Renal cortex interstitium (tissue), 11 donors: Measurements from ENCODE around the gene AARS1. TPM values are rescaled to one million over a fixed set of nuclear protein-coding genes. Genes with fewer than 3 reads are reported as not detected.
"Not testable (repeated sequence)": the region's sequence is repeated elsewhere in the genome, so short reads cannot be mapped to it uniquely, and the experiment has no call there.

Source experiments
- DNase-seq, 11 donors: peaks; one replicate each; pipeline ENCODE4 v3.0.0-alpha.2; 2013; ENCODE audit warnings: low read depth in 9 of 11, low spot score in 4 of 11; ENCODE audit errors: extremely low read depth in 1 of 11
- polyA plus RNA-seq, 3 donors: library from polyadenylated mRNA; unstranded; fragments of 120-200 nt; gene quantifications; one replicate each; pipeline ENCODE4 v1.2.1, GENCODE V29; 2013; ENCODE audit not compliant: insufficient read length in 3 of 3

Gene AARS1
- polyA plus RNA-seq, 3 donors, result 82.2 to 85.2 (median 83.0) TPM

- peak; percentile 71 to 91 (median 89) for DNase-seq
Measured at GRCh38 chr16:70251629-70252354, 37.5 kb downstream of the AARS1 start, which contains the start of gene EXOSC6. TSS of gene EXOSC6 (minus strand) at chr16:70251940. CDS start at chr16:70251900, 40 bp downstream.

DNA sequence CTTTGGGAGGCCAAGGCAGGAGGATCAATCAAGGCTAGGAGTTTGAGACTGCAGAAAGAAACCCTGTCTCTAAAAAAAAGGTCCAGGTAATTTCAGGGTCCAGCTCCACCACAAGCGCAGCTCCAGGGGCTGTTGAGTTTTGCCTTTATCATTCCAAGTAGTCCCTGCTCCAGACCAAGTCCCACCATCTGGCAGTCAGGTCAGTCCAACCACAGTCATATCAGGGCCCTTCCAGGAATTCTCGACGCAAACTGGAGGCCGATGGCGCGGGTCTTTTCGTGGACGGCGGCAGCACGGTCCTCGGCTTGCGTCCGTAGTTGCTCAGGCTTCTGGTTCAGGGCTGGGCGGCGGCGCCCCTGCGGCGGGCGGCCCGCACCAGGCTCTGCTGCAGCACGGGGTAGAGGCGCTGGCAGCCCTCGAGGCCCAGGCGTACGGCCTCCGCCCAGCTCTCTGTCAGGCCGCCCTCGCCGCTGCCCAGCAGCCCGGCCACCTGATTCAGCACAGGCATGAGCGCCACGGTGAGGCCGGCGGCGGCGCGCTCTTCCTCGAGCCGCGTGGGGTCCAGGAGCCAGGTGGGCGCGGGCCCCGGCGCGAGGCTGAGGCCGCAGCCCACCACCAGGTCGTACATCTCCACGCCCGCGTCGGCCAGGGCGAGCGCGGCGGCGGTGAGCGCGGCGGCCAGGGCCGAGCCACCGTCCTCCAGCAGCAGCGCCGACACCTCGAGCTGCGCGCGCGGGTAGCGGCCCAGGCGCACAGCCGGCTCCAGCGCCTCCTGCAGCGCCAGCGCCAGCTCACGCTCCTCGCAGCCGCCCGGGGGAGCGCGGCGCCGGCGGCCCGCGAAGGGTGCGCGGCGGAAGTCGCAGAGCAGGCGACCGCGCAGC lies 38.3 kb downstream of the AARS1 start:
- peak in 6 of 11 donors; percentile 15 to 32 (median 19) for DNase-seq

GRCh38 chr16:70249697-70250096 lies 39.6 kb downstream of the AARS1 start:
- not testable (repeated sequence) for DNase-seq

GRCh38 chr16:70238773-70239172 lies 50.5 kb downstream of the AARS1 start:
- not testable (repeated sequence) for DNase-seq

DNA sequence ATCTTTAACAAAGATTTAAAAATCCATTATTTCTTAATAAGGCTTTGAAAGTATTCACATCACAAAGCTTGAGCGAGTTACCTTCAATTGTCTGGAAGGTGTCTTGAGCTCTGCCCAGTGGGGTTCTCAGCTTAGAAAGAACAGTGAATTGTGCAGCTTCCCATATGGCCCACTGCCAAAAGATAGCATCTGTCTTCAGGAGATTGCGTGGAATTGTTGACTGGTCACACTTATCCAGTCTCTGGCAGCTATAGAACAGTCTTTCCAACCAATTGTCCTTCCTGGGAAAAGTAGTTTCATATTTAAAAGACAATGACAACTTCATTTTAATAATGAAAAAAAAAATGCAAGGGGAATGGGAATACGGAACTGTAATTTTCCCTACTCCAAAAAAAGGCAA lies 57.5 kb downstream of the AARS1 start:
- DNase-seq, result not testable (repeated sequence)

DNA sequence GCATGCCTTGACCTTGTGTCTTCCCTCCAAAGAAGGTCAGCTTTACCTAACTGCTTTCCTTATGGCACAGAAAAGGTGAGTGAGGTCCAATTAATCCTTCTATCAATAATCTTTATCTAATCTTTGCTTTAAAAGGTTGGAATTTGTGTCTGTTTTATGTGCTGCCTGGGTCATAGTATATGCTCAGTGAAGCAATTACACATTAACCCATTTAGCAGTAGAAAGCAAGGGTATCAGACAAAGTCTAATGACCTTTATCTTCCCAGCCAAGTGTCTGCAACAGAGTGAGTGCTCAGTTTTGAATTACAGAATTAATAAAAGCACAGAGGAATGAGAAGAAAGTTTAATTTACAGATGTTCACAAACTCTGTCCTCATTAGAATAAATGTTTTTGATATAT lies 63.3 kb downstream of the AARS1 start:
- not testable (repeated sequence) for DNase-seq

DNA sequence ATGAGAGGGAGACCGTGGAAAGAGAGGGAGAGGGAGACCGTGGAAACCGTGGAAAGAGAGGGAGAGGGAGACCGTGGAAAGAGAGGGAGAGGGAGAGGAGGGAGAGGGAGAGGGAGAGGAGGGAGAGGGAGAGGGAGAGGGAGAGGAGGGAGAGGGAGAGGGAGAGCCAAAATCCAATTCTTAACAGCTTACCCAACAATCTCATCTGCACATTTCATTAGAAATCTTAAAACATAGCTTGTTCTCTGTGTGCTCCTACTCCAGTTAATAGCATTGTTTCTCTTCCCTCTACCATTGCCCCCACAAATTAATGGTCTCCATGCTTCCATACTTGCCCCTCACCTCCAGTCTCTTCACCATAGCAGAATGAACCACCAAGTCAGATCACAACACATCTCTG lies 63.9 kb downstream of the AARS1 start:
- not testable (repeated sequence) for DNase-seq

- DNase-seq, result not testable (repeated sequence)
Measured at GRCh38 chr16:70224645-70225044, 64.7 kb downstream of the AARS1 start.

GRCh38 chr16:70223971-70224513 lies 65.3 kb downstream of the AARS1 start:
- not testable (repeated sequence) for DNase-seq

GRCh38 chr16:70223216-70223615 lies 66.1 kb downstream of the AARS1 start:
- DNase-seq, result not testable (repeated sequence)

- DNase-seq, result not testable (repeated sequence)
Measured at GRCh38 chr16:70222574-70222973, 66.7 kb downstream of the AARS1 start.

DNA sequence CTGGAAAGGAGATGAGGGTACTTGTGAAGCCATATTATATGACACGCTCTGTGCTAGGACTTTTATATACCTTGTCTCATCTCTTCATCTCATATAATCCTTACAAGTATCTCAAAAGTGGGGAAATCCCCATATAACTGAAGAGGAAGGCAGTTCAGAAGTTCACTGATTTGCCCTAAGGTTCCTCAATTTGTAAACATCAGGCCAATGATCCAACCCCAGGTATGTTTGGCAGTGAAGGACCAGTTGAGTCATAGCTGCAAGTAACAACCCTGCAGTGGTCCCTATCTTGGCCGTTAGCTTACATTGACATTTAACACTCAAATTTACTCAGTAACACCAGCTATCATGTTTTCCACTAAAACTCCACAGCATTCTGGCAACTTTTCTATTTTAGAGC lies 70.7 kb downstream of the AARS1 start:
- not testable (repeated sequence) for DNase-seq

GRCh38 chr16:70206382-70206781 lies 82.9 kb downstream of the AARS1 start:
- not testable (repeated sequence) for DNase-seq

DNA sequence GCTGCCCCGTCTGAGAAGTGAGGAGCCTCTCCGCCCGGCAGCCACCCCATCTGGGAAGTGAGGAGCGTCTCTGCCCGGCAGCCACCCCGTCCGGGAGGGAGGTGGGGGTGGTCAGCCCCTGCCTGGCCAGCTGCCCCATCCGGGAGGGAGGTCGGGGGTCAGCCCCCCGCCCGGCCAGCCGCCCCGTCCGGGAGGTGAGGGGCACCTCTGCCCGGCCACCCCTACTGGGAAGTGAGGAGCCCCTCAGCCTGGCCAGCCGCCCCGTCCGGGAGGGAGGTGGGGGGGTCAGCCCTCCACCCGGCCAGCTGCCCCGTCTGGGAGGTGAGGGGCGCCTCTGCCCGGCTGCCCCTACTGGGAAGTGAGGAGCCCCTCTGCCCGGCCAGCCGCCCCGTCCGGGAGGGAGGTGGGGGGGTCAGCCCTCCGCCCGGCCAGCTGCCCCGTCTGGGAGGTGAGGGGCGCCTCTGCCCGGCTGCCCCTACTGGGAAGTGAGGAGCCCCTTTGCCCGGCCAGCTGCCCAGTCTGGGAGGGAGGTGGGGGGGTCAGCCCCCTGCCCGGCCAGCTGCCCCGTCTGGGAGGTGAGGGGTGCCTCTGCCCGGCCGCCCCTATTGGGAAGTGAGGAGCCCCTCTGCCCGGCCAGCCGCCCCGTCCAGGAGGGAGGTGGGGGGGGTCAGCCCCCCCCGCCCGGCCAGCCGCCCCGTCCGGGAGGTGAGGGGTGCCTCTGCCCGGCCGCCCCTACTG lies 84.5 kb downstream of the AARS1 start:
- not testable (repeated sequence) for DNase-seq

GRCh38 chr16:70204010-70204409 lies 85.3 kb downstream of the AARS1 start:
- DNase-seq, result not testable (repeated sequence)

GRCh38 chr16:70203508-70203907 lies 85.8 kb downstream of the AARS1 start:
- not testable (repeated sequence) for DNase-seq
